OCI-LY3 (cell line): ENCODE results near the gene CDHR4.

ENCODE experiments used
- H2AFZ ChIP-seq: fragments of 200-600, 300-600 bp; shearing (Covaris generic); 2 replicates; pipeline ENCODE4 v1.6.0; 2014; ENCODE audit warnings: antibody characterized with exemption, low read depth, low read length
- H3K27ac ChIP-seq: fragments of 200-600, 300-600 bp; sonication (generic); 2 replicates; pipeline ENCODE4 v1.5.1; 2014; ENCODE audit warnings: mild to moderate bottlenecking, low read length, moderate library complexity, mixed read lengths
- H3K27me3 ChIP-seq: fragments of 200-600, 300-600 bp; sonication (generic); 2 replicates; pipeline ENCODE4 v1.6.1; 2014; ENCODE audit warnings: low read depth, low read length, mixed read lengths
- H3K36me3 ChIP-seq: fragments of 200-600, 300-600 bp; sonication (generic); replicated peaks from 2 replicates; pipeline ENCODE3; 2014; ENCODE audit warnings: low read depth, low read length, mixed read lengths
- H3K4me1 ChIP-seq: fragments of 300-600, 200-600 bp; sonication (generic); 2 replicates; pipeline ENCODE4 v1.6.1; 2014; ENCODE audit warnings: low read length, mixed read lengths
- H3K4me2 ChIP-seq: fragments of 200-600, 300-600 bp; sonication (generic); 2 replicates; pipeline ENCODE4 v1.6.1; 2014; ENCODE audit warnings: low read length, mixed read lengths
- H3K4me3 ChIP-seq: fragments of 300-600, 200-600 bp; sonication (generic); 2 replicates; pipeline ENCODE4 v1.5.1; 2014; ENCODE audit warnings: antibody characterized with exemption, mild to moderate bottlenecking, low read length, moderate library complexity
- H3K79me2 ChIP-seq: fragments of 300-600, 200-600 bp; shearing (Covaris generic); 2 replicates; pipeline ENCODE4 v1.6.1; 2014; ENCODE audit warnings: mild to moderate bottlenecking, low read length, mixed read lengths
- H3K9ac ChIP-seq: fragments of 300-600, 200-600 bp; shearing (Covaris generic); 2 replicates; pipeline ENCODE4 v1.6.0; 2014; ENCODE audit warnings: mild to moderate bottlenecking, low read length, moderate library complexity
- H3K9me3 ChIP-seq: fragments of 200-600, 300-600 bp; shearing (Covaris generic); 2 replicates; pipeline ENCODE4 v1.6.1; 2014; ENCODE audit warnings: low read length, mixed read lengths; ENCODE audit not compliant: insufficient read depth
- H4K20me1 ChIP-seq: fragments of 200-600, 300-600 bp; sonication (generic); 2 replicates; pipeline ENCODE4 v1.6.1; 2016; ENCODE audit warnings: low read length, mixed read lengths; ENCODE audit not compliant: insufficient read depth
- CTCF ChIP-seq: fragments of 200-600, 300-600 bp; sonication (generic); IDR thresholded peaks from 2 replicates; pipeline ENCODE4 v1.5.1; 2014; ENCODE audit warnings: antibody characterized with exemption, low read length, low read depth
- EZH2phosphoT487 ChIP-seq: fragments of 200-600 bp; shearing (Covaris generic); IDR thresholded peaks from 2 replicates; pipeline ENCODE4 v1.6.1; 2018; ENCODE audit warnings: antibody characterized with exemption, mixed run types, low read depth

Gene CDHR4

GRCh38 chr3:49794926-49795905, 4.5 kb downstream of the CDHR4 start:
- TF ChIP-seq CTCF (no peak), EZH2phosphoT487 (no peak)
- H3K4me3 ChIP-seq: no peak overlapping the region
- H3K27ac ChIP-seq: no peak overlapping the region
- H3K4me2 ChIP-seq: no peak overlapping the region
- no peaks in the 10 kb centered on the region for H3K27me3 ChIP-seq
- no peaks in the 10 kb centered on the region for H3K4me1 ChIP-seq
- no peak overlapping the region for H3K9ac ChIP-seq
- H2AFZ ChIP-seq: no peak overlapping the region
- no peaks in the 10 kb centered on the region for H4K20me1 ChIP-seq
- H3K36me3 ChIP-seq: no peaks in the 10 kb centered on the region
- H3K9me3 ChIP-seq: no peaks in the 10 kb centered on the region
- H3K79me2 ChIP-seq: no peaks in the 10 kb centered on the region

- Histone ChIP-seq H3K4me2 (no peak overlapping the region), H3K9me3 (no peaks in the 10 kb centered on the region), H3K36me3 (no peaks in the 10 kb centered on the region), H3K4me1 (no peaks in the 10 kb centered on the region), H3K9ac (no peak overlapping the region), H2AFZ (no peak overlapping the region), H3K27ac (no peak overlapping the region), H3K4me3 (no peak overlapping the region), H3K79me2 (no peaks in the 10 kb centered on the region), H3K27me3 (no peaks in the 10 kb centered on the region), H4K20me1 (no peaks in the 10 kb centered on the region)
- TF ChIP-seq EZH2phosphoT487 (no peak), CTCF (no peak)
Observed at GRCh38 chr3:49794431-49794830, 5.2 kb downstream of the CDHR4 start.

- no peak overlapping the region for H2AFZ ChIP-seq
- no peak overlapping the region for H3K27ac ChIP-seq
- H3K4me1 ChIP-seq: no peaks in the 10 kb centered on the region
- no peak overlapping the region for H3K4me2 ChIP-seq
- no peak overlapping the region for H3K4me3 ChIP-seq
- no peaks in the 10 kb centered on the region for H3K36me3 ChIP-seq
- no peak for TF ChIP-seq CTCF
- TF ChIP-seq EZH2phosphoT487: no peak
- H3K9ac ChIP-seq: no peak overlapping the region
- H3K79me2 ChIP-seq: no peaks in the 10 kb centered on the region
- H4K20me1 ChIP-seq: no peaks in the 10 kb centered on the region
- no peaks in the 10 kb centered on the region for H3K27me3 ChIP-seq
- no peaks in the 10 kb centered on the region for H3K9me3 ChIP-seq
Observed at GRCh38 chr3:49793486-49794085, 6.1 kb downstream of the CDHR4 start.

- H3K4me2 ChIP-seq: no peak overlapping the region
- no peaks in the 10 kb centered on the region for H3K27me3 ChIP-seq
- TF ChIP-seq CTCF: no peak
- TF ChIP-seq EZH2phosphoT487: no peak
- H3K79me2 ChIP-seq: no peaks in the 10 kb centered on the region
- H2AFZ ChIP-seq: no peak overlapping the region
- H3K36me3 ChIP-seq: no peaks in the 10 kb centered on the region
- no peaks in the 10 kb centered on the region for H4K20me1 ChIP-seq
- no peak overlapping the region for H3K9ac ChIP-seq
- no peak overlapping the region for H3K4me3 ChIP-seq
- no peaks in the 10 kb centered on the region for H3K9me3 ChIP-seq
- H3K27ac ChIP-seq: no peak overlapping the region
- H3K4me1 ChIP-seq: no peaks in the 10 kb centered on the region
Observed at GRCh38 chr3:49792371-49793150, 7.1 kb downstream of the CDHR4 start.
